ENCODE data around the gene NRXN3. TPM values are rescaled to one million over a fixed set of nuclear protein-coding genes. Genes with fewer than 3 reads are reported as not detected.

NRXN3 gene
- total and polyA plus RNA-seq, 4 donors: 0.07 to 1.2 (median 0.23) TPM

DNA sequence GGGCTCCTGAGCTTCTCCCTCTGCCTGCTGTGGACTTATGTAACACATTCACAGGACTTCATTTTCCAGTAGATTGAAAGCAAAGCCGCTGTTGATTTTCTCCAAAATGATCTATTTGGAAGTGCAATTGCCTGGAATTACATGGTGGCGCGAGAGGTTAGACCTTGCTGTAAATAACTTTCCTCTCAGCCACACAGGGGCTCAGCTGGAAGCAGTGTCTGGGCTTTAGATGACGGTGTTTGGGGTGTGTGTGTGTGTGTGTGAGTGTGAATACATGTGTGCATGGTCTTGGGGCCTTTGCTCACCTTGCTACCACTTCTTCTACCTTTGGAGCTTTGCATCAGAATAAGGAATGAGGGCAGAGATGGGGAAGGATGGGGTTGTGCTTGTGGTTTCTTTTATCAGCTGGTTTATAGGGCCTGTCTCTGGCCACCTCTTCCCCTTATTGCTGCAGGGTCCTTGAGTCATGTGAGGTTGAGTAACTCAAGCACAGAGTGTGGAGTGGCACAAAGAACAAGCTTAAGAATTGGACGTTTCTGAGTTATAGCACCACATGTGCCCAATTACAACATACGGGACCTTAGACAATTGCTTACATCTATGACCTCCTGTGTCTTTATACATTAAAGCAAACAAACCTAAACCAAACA lies 280.6 kb downstream of the NRXN3 start:
- no peaks in the 10 kb centered on the region for H3K36me3 ChIP-seq (ENCODE audit: control insufficient read depth in 4 of 4, insufficient read depth in 3 of 4, low read depth in 1 of 4, low read length in 3 of 4)
- 76% methylated on average over 6 of the region's 6 CpGs for WGBS
- no peak for DNase-seq (ENCODE audit: low spot score)
- no peak for TF ChIP-seq TAF1 (conservative IDR thresholded peaks at IDR 0.05)
- TF ChIP-seq GABPA (IDR thresholded peaks at IDR 0.05 in 1 of 2, conservative IDR thresholded peaks at IDR 0.05 in 1 of 2): no peak
- TF ChIP-seq SP1 (IDR thresholded peaks at IDR 0.05): no peak
- TF ChIP-seq JUND (IDR thresholded peaks at IDR 0.05): no peak
- no peak for TF ChIP-seq FOXA1 (IDR thresholded peaks at IDR 0.05)
- TF ChIP-seq, protein P1, sequence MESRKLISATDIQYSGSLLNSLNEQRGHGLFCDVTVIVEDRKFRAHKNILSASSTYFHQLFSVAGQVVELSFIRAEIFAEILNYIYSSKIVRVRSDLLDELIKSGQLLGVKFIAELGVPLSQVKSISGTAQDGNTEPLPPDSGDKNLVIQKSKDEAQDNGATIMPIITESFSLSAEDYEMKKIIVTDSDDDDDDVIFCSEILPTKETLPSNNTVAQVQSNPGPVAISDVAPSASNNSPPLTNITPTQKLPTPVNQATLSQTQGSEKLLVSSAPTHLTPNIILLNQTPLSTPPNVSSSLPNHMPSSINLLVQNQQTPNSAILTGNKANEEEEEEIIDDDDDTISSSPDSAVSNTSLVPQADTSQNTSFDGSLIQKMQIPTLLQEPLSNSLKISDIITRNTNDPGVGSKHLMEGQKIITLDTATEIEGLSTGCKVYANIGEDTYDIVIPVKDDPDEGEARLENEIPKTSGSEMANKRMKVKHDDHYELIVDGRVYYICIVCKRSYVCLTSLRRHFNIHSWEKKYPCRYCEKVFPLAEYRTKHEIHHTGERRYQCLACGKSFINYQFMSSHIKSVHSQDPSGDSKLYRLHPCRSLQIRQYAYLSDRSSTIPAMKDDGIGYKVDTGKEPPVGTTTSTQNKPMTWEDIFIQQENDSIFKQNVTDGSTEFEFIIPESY (IDR thresholded peaks at IDR 0.05): no peak
- TF ChIP-seq HNF4G (IDR thresholded peaks at IDR 0.05): no peak
- TF ChIP-seq, protein P2, sequence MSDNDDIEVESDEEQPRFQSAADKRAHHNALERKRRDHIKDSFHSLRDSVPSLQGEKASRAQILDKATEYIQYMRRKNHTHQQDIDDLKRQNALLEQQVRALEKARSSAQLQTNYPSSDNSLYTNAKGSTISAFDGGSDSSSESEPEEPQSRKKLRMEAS (IDR thresholded peaks at IDR 0.05): no peak
- no peak for TF ChIP-seq EGR1 (IDR thresholded peaks at IDR 0.05; ENCODE audit: low read depth in 2 of 2)
- TF ChIP-seq FOXA2 (IDR thresholded peaks at IDR 0.05): no peak
- no peak for TF ChIP-seq YY1 (IDR thresholded peaks at IDR 0.05)
- no peak for TF ChIP-seq RXRA (IDR thresholded peaks at IDR 0.05)
- TF ChIP-seq RAD21 (IDR thresholded peaks at IDR 0.05): no peak
- no peak for TF ChIP-seq NR2F2 (IDR thresholded peaks at IDR 0.05)
- TF ChIP-seq, protein P3, sequence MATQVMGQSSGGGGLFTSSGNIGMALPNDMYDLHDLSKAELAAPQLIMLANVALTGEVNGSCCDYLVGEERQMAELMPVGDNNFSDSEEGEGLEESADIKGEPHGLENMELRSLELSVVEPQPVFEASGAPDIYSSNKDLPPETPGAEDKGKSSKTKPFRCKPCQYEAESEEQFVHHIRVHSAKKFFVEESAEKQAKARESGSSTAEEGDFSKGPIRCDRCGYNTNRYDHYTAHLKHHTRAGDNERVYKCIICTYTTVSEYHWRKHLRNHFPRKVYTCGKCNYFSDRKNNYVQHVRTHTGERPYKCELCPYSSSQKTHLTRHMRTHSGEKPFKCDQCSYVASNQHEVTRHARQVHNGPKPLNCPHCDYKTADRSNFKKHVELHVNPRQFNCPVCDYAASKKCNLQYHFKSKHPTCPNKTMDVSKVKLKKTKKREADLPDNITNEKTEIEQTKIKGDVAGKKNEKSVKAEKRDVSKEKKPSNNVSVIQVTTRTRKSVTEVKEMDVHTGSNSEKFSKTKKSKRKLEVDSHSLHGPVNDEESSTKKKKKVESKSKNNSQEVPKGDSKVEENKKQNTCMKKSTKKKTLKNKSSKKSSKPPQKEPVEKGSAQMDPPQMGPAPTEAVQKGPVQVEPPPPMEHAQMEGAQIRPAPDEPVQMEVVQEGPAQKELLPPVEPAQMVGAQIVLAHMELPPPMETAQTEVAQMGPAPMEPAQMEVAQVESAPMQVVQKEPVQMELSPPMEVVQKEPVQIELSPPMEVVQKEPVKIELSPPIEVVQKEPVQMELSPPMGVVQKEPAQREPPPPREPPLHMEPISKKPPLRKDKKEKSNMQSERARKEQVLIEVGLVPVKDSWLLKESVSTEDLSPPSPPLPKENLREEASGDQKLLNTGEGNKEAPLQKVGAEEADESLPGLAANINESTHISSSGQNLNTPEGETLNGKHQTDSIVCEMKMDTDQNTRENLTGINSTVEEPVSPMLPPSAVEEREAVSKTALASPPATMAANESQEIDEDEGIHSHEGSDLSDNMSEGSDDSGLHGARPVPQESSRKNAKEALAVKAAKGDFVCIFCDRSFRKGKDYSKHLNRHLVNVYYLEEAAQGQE (IDR thresholded peaks at IDR 0.05): no peak
- H3K4me3 ChIP-seq (ENCODE audit: low read depth in 1 of 3, low read length in 3 of 3): no peak overlapping the region
- H3K27ac ChIP-seq (ENCODE audit: low read depth in 1 of 2, low read length in 2 of 2): no peak overlapping the region
- H3K4me1 ChIP-seq (ENCODE audit: control insufficient read depth in 4 of 4, insufficient read depth in 4 of 4, low read length in 3 of 4): no peaks in the 10 kb centered on the region
- no peak overlapping the region for H3K9ac ChIP-seq (ENCODE audit: low read depth in 1 of 2, low read length in 2 of 2)
- H3K9me3 ChIP-seq (ENCODE audit: control insufficient read depth in 4 of 4, low read length in 3 of 4): no peaks in the 10 kb centered on the region
- peaks cover 0 to 3% (median 0%) of the 10 kb centered on the region in 4 donors for H3K27me3 ChIP-seq (ENCODE audit: control insufficient read depth in 4 of 4, insufficient read depth in 4 of 4, low read length in 3 of 4)

DNA sequence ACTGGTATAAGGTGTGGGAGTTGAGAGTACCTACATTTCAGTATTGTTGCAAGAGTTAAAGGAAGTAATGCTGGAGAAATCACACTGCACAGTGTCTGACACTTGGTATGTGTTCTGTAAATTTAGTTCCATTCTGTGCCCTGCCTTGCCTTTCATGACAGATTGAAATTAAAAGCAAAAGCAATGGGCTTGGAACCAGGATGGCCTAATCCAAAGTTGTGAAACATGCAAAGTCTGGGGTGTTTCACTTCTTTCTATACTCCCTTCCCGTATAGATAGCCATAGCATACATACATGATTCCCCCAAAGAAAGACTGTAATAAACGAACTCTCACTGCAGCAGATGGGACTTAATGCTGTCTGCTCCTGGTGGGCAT lies 281.1 kb downstream of the NRXN3 start:
- Histone ChIP-seq H3K4me3 (ENCODE audit: low read depth in 1 of 3, low read length in 3 of 3) (no peak overlapping the region), H3K4me1 (ENCODE audit: control insufficient read depth in 4 of 4, insufficient read depth in 4 of 4, low read length in 3 of 4) (no peaks in the 10 kb centered on the region), H3K27ac (ENCODE audit: low read depth in 1 of 2, low read length in 2 of 2) (no peak overlapping the region), H3K9me3 (ENCODE audit: control insufficient read depth in 4 of 4, low read length in 3 of 4) (no peaks in the 10 kb centered on the region), H3K9ac (ENCODE audit: low read depth in 1 of 2, low read length in 2 of 2) (no peak overlapping the region), H3K36me3 (ENCODE audit: control insufficient read depth in 4 of 4, insufficient read depth in 3 of 4, low read depth in 1 of 4, low read length in 3 of 4) (no peaks in the 10 kb centered on the region), H3K27me3 (ENCODE audit: control insufficient read depth in 4 of 4, insufficient read depth in 4 of 4, low read length in 3 of 4) (peaks cover 0 to 3% (median under 1%) of the 10 kb centered on the region in 4 donors)
- DNase-seq (ENCODE audit: low spot score): no peak
- 63% methylated on average over 2 of the region's 2 CpGs for WGBS
- TF ChIP-seq NR2F2 (IDR thresholded peaks at IDR 0.05) (no peak), RXRA (IDR thresholded peaks at IDR 0.05) (no peak), HNF4G (IDR thresholded peaks at IDR 0.05) (no peak), EGR1 (IDR thresholded peaks at IDR 0.05; ENCODE audit: low read depth in 2 of 2) (no peak), TAF1 (conservative IDR thresholded peaks at IDR 0.05) (no peak), GABPA (IDR thresholded peaks at IDR 0.05 in 1 of 2, conservative IDR thresholded peaks at IDR 0.05 in 1 of 2) (no peak)
- TF ChIP-seq, protein P4, sequence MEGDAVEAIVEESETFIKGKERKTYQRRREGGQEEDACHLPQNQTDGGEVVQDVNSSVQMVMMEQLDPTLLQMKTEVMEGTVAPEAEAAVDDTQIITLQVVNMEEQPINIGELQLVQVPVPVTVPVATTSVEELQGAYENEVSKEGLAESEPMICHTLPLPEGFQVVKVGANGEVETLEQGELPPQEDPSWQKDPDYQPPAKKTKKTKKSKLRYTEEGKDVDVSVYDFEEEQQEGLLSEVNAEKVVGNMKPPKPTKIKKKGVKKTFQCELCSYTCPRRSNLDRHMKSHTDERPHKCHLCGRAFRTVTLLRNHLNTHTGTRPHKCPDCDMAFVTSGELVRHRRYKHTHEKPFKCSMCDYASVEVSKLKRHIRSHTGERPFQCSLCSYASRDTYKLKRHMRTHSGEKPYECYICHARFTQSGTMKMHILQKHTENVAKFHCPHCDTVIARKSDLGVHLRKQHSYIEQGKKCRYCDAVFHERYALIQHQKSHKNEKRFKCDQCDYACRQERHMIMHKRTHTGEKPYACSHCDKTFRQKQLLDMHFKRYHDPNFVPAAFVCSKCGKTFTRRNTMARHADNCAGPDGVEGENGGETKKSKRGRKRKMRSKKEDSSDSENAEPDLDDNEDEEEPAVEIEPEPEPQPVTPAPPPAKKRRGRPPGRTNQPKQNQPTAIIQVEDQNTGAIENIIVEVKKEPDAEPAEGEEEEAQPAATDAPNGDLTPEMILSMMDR (IDR thresholded peaks at IDR 0.05; ENCODE audit: low read depth, low read length, missing input control): no peak
- TF ChIP-seq, protein P1 (IDR thresholded peaks at IDR 0.05): no peak
